IgD-negative memory B cell (primary cell): ENCODE measurements around the gene TRAPPC2B. TPM values are rescaled to one million over a fixed set of nuclear protein-coding genes. Genes with fewer than 3 reads are reported as not detected.

Experiments used
- H3K27ac Mint-ChIP-seq, 3 donors: one replicate each; pipeline ENCODE4 v1.8.0; 2020 to 2022; ENCODE audit warnings: mild to moderate bottlenecking in 3 of 3, mixed read lengths in 3 of 3, moderate library complexity in 1 of 3
- H3K27me3 Mint-ChIP-seq: one replicate; pipeline ENCODE4 v1.8.0; 2021; ENCODE audit warnings: mixed read lengths
- H3K36me3 Mint-ChIP-seq: one replicate; pipeline ENCODE4 v1.8.0; 2020; ENCODE audit warnings: mild to moderate bottlenecking, mixed read lengths
- H3K4me1 Mint-ChIP-seq, 3 donors: one replicate each; pipeline ENCODE4 v1.8.0; 2020 to 2022; ENCODE audit warnings: mixed read lengths in 3 of 3, mild to moderate bottlenecking in 1 of 3
- H3K4me3 Mint-ChIP-seq, 4 donors: one replicate each; pipeline ENCODE4 v1.8.0; 2020 to 2022; ENCODE audit warnings: mild to moderate bottlenecking in 4 of 4, mixed read lengths in 4 of 4, moderate library complexity in 3 of 4
- H3K9me3 Mint-ChIP-seq, 3 donors: one replicate each; pipeline ENCODE4 v1.8.0; 2020 to 2021; ENCODE audit warnings: mixed read lengths in 3 of 3, mild to moderate bottlenecking in 1 of 3
- polyA plus RNA-seq: library from polyadenylated mRNA; unstranded; fragments of 300-500 nt; fragmentation: Illumina TruSeq; gene quantifications from one replicate; pipeline ENCODE4 v1.2.3, GENCODE V29; 2021

The TRAPPC2B gene
- 32.7 TPM for polyA plus RNA-seq

DNA sequence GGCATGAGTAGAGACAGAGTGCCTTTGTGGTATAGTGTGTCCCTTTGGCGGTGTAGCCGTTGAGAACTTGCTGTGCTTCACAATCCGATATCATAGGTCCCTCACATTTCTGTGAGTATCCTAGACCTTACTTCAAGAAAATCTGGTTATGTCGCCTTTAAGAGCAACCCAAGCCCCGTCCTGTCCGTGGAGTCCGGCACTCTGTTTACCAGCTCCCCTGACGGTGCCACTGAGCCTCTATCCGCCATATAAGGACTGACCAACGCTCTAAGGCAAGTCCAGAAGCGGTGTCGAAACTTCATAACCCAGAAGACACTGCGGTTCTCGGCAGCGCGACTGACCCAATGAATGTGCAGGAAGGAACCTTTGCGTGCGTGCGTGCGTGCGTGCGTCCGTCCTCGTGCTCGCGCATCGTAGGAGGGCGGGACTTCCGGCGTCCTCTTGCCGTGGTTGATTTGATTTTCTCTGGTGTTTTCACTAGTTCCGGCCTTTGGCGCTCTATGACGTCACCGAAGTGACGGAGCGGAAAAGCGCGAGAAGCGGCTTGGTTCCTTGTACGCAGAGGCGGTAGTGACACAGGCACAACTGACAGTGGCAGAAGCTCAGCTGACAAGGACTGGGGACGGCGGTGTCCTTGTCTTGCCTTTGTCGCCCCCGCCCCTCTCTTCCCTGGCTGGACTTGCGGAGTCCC is at the start of gene TRAPPC2B, which contains the start of gene ZNF547:
TRAPPC2B (plus strand) TSS at position 555 of the 691 bp plus-strand sequence. CDS start 1,283 bp downstream, outside the sequence.
ZNF547 (plus strand) TSS at position 555 of the 691 bp plus-strand sequence. CDS start 5,005 bp downstream, outside the sequence.
- peaks cover 12 to 20% (median 15%) of the 10 kb centered on the region in 3 donors for H3K4me1 Mint-ChIP-seq
- peaks cover 3 to 12% (median 7%) of the 10 kb centered on the region in 3 donors for H3K9me3 Mint-ChIP-seq
- peak within 1 kb of the TSS; percentile 89 to 99 (median 96) for H3K27ac Mint-ChIP-seq
- peak within 1 kb of the TSS; percentile 82 to 96 (median 88) for H3K4me3 Mint-ChIP-seq
- no peaks in the 10 kb centered on the region for H3K27me3 Mint-ChIP-seq
- H3K36me3 Mint-ChIP-seq, result peaks cover 15% of the 10 kb centered on the region

DNA sequence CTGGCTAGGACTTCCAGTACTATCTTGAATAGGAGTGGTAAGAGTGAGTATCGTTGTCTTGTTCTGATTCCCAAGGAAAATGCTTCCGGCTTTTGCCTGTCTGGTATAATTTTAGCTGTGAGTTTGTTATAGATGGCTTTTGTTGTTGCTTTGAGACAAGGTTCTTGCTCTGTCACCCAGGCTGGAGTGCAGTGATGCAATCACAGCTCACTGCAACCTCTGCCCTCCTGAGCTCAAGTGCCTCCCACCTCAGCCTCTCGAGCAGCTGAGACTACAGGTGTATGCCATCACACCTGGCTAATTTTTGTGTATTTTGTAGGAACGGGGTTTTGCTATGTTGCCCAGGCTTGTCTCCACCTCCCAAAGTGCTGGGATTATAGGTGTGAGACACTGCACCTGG is 49.2 kb upstream of the TRAPPC2B start:
- peaks cover 0 to 5% (median 1%) of the 10 kb centered on the region in 3 donors for H3K9me3 Mint-ChIP-seq
- no peak overlapping the region for H3K4me3 Mint-ChIP-seq
- peaks cover 4% of the 10 kb centered on the region for H3K27me3 Mint-ChIP-seq
- peaks cover 4% of the 10 kb centered on the region for H3K36me3 Mint-ChIP-seq
- no peak overlapping the region for H3K27ac Mint-ChIP-seq
- H3K4me1 Mint-ChIP-seq, result no peaks in the 10 kb centered on the region

DNA sequence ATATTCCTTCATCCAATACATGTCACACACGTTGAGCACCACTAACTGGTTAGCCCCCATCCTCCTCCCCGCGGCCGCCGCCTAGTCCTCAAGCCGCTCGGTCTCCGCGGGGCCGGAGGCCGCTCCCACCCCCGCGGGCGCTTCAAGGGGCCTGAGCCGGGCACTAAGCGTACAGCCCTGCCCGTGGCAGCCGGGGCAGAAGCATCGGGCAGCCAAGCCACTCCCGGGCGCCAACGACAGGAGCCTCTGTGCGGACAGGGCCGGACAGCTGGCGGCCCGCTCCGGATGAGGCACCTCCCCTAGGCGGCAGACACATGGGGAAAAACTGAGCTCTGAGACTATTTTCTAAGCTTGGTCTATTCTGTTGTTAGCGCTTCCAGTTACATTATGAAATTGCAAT is 45.8 kb upstream of the TRAPPC2B start:
- Mint-ChIP-seq H3K4me3 (no peak overlapping the region), H3K36me3 (peaks cover 4% of the 10 kb centered on the region)

DNA sequence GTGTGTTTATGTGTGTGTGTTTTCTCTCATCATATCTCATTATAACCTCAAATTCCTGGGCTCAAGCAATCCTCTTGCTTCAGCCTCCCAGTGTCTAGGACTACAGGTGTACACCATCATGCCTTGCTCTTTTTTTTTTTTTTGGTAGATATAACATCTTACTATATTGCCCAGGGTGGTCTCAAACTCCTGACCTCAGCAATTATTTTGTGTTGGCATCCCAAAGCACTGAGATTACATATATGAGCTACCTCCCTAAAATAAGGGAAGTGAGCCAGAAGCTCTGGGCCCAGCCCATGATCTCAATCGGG is 43.5 kb upstream of the TRAPPC2B start:
- Mint-ChIP-seq H3K27ac (peak overlapping the region; percentile 81 to 99 (median 97)), H3K27me3 (peaks cover 2% of the 10 kb centered on the region), H3K4me3 (peak overlapping the region; percentile 93 to 98 (median 96)), H3K4me1 (peaks cover 17 to 27% (median 21%) of the 10 kb centered on the region in 3 donors), H3K9me3 (peaks cover under 1 to 4% (median 4%) of the 10 kb centered on the region in 3 donors), H3K36me3 (peaks cover 12% of the 10 kb centered on the region)

More for the DNA sequence above, 45.8 kb upstream of the TRAPPC2B start:
- peaks cover 17 to 23% (median 17%) of the 10 kb centered on the region in 3 donors for H3K4me1 Mint-ChIP-seq
- peaks cover 4% of the 10 kb centered on the region for H3K27me3 Mint-ChIP-seq
- peaks cover 0 to 5% (median 0%) of the 10 kb centered on the region in 3 donors for H3K9me3 Mint-ChIP-seq
- H3K27ac Mint-ChIP-seq, result no peak overlapping the region

DNA sequence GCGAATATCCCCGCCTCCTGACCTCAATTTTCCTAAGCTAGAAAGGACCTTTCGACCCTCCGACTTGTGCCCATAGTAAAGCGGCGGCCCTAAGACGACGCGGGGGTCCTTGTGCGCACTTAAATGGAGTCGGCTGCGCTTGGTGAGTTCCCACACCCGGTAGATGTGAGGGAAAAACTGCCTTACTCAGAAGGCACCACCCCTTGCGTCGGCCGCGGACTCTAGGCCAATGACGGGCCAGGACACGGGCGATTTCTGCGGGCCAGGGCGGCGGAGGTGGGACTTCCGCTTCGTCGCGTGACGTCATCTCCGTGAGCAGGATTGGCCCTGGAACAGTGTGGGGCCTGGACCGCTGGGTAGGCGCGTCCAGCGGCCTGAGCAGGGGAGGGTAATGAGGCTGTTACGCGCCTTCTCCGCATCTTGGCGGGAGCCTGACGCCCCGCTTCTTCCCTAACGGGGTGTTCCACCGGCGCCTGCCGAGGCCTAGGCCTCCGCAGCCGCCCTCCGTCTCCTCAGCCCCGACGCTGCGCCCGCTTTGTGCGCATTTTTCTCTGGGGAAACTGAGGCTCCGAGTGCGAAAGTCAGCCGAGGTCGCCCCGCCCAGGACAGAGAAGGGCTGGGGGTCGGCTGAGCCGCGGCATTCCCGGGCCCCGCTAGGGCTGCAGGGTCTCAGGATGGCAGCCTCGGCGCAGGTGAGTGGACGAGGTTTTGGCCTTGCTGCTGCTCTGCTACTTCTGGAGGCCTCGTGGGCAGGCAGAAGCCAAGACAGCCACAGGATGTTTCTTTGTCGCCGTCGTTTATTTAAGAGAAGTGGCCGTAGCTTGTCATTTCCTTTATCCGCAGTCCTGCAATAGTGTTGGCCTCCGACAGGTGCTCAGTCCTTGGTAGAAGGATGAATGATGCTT is 42.9 kb upstream of the TRAPPC2B start, which contains the start of gene ZNF543:
ZNF543 (plus strand) TSS at position 293 of the 905 bp plus-strand sequence; CDS start at position 675, 382 bp downstream.
- H3K4me1 Mint-ChIP-seq, result peaks cover 17 to 28% (median 21%) of the 10 kb centered on the region in 3 donors
- peak within 1 kb of the TSS; percentile 81 to 99 (median 97) for H3K27ac Mint-ChIP-seq
- H3K9me3 Mint-ChIP-seq, result peaks cover 2 to 7% (median 5%) of the 10 kb centered on the region in 3 donors
- H3K4me3 Mint-ChIP-seq, result peak within 1 kb of the TSS; percentile 93 to 98 (median 96)
- peaks cover 12% of the 10 kb centered on the region for H3K36me3 Mint-ChIP-seq
- H3K27me3 Mint-ChIP-seq, result no peaks in the 10 kb centered on the region

DNA sequence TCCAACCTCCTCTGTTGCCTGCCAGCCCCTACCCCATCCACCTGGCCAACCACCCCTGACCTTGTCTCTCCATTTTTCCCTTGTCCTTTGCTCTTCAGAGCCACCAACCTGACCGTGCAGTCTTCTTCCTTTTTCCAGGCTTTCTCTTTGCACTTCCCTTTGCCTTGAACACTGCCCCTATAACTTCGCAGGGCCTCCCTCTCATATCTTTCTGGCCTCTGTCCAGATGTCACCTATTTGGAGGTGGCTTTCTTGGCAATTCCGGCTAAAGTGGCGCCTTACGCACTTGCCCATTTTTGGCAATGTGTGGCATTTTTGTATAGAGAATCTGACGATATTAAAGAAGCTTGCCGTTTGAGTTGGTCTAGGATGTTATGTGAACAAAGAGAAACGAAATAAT is 42.2 kb upstream of the TRAPPC2B start:
- Mint-ChIP-seq H3K27me3 (no peaks in the 10 kb centered on the region), H3K4me3 (peak overlapping the region; percentile 93 to 98 (median 96)), H3K36me3 (peaks cover 17% of the 10 kb centered on the region), H3K4me1 (peaks cover 17 to 28% (median 21%) of the 10 kb centered on the region in 3 donors), H3K9me3 (peaks cover 3 to 8% (median 7%) of the 10 kb centered on the region in 3 donors), H3K27ac (peak overlapping the region; percentile 81 to 99 (median 97))

DNA sequence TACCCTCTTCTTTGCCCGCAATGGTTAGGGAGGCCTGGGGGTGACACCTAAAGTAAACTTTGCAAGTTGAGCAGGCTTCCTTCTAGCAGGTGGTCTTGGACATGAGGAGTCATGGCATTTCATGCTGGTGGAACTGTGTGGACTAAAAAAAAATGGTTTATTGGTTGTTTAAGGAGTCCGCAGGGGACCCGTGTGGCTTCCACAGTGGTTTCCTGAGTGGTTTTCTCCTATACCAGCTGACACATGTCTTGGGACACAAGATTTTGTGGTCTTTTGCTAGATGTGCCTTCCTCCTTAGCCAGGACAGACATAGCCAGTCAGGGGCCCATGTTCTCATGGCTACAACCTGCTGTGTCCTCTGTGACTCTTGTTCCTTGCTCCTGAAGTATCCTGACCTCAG is 41.6 kb upstream of the TRAPPC2B start:
- Mint-ChIP-seq H3K4me1 (peaks cover 17 to 28% (median 23%) of the 10 kb centered on the region in 3 donors), H3K27me3 (no peaks in the 10 kb centered on the region), H3K4me3 (peak overlapping the region in 3 of 4 donors; percentile 87 to 95 (median 93)), H3K27ac (peak overlapping the region in 1 of 3 donors; percentile 81), H3K9me3 (peaks cover 3 to 8% (median 7%) of the 10 kb centered on the region in 3 donors), H3K36me3 (peaks cover 20% of the 10 kb centered on the region)

DNA sequence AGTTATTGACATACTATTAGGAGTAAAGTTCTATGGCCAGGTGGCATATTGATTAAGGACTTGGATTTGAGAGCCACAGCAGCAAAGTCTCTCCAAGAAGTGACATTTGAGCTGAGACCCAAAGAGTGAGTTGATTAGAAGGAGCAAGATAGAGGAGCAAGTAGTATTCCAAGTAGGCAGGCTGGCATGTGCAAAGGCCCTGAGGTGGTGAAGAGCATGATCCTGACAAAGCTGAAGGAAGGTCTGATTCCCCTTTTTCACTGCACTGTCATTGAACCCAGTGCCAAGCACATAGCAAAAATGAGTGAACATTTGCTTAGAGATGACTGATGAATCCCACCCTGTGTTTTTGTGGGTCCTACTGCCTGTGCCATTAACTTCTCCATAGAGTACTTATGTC is 38.4 kb upstream of the TRAPPC2B start:
- H3K4me1 Mint-ChIP-seq, result peaks cover 11 to 23% (median 19%) of the 10 kb centered on the region in 3 donors
- H3K27ac Mint-ChIP-seq, result no peak overlapping the region
- peaks cover 12 to 24% (median 22%) of the 10 kb centered on the region in 3 donors for H3K9me3 Mint-ChIP-seq
- H3K4me3 Mint-ChIP-seq, result peak overlapping the region in 1 of 4 donors; percentile 11
- no peaks in the 10 kb centered on the region for H3K27me3 Mint-ChIP-seq
- peaks cover 41% of the 10 kb centered on the region for H3K36me3 Mint-ChIP-seq

DNA sequence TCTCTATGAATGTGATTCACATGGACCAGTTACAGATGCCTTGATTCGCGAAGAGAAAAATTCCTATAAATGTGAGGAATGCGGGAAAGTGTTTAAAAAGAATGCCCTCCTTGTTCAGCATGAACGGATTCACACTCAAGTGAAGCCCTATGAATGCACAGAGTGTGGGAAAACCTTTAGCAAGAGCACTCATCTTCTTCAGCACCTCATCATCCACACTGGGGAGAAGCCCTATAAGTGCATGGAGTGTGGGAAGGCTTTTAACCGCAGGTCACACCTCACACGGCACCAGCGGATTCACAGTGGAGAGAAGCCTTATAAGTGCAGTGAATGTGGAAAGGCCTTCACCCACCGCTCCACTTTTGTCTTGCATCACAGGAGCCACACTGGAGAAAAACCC is 35.4 kb upstream of the TRAPPC2B start:
- Mint-ChIP-seq H3K9me3 (peaks cover 12 to 24% (median 19%) of the 10 kb centered on the region in 3 donors), H3K36me3 (peaks cover 38% of the 10 kb centered on the region), H3K4me1 (peaks cover 0 to 2% (median 1%) of the 10 kb centered on the region in 3 donors), H3K27me3 (no peaks in the 10 kb centered on the region), H3K4me3 (no peak overlapping the region), H3K27ac (no peak overlapping the region)

DNA sequence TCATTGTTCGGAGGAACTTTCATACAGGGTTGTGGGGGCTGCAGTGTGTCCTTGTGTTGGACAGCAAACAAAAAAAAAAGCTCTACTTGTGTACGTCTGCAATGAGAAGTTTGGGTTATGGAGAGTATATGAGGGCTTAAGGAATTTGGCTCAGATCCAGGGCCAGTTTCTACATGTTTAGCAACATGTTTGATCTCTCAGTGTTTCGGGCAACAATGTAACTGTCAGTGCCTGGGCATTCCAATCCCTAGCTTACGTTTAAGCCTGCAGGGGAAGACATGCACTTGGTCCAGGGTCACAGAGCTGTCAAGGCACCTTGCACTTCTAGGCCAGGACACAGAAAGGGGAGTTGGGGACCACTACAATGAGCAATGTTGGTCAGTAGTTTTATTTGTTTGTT is 29.2 kb upstream of the TRAPPC2B start:
- Mint-ChIP-seq H3K27ac (no peak overlapping the region), H3K4me1 (no peaks in the 10 kb centered on the region), H3K27me3 (no peaks in the 10 kb centered on the region), H3K36me3 (peaks cover 7% of the 10 kb centered on the region), H3K4me3 (no peak overlapping the region), H3K9me3 (peaks cover 2 to 8% (median 7%) of the 10 kb centered on the region in 3 donors)

DNA sequence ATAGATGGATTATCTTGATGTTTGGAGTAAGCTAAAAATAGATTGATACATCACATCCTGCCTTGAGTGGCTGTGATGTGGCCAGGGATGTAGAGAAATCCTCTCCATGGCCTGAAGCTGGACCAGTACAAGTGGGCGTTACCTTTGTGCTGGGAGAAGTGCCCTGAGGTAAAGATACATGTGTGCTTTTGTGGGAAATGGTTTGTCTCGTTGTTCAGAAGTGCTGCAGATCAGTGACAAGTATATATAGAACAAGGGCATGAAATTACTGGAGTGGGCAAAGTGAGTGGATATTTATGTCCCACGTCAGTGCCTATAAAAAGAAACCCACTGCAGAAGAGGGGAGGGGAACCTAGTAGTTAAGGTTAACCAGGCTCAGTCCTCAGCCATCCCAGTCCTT is 24.5 kb upstream of the TRAPPC2B start:
- no peak overlapping the region for H3K27ac Mint-ChIP-seq
- H3K9me3 Mint-ChIP-seq, result peaks cover 0 to 6% (median 2%) of the 10 kb centered on the region in 3 donors
- H3K4me1 Mint-ChIP-seq, result no peaks in the 10 kb centered on the region

DNA sequence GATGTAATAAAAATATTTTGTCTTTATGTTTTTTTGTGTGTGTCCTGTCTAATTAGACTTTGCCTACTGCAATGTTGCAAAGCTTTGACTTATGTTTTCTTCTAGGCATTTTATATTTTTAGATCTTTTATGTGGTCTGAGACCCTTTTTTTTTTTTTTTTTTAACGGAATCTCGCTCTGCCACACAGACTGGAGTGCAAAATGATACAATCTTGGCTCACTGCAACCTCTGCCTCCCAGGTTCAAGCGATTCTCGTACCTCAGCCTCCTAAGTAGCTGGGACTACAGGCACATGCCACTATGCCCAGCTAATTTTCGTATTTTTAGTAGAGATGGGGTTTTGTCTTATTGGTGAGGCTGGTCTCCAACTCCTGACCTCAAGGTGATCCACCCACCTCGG is 20.8 kb upstream of the TRAPPC2B start:
- H3K27me3 Mint-ChIP-seq, result peaks cover 8% of the 10 kb centered on the region
- H3K9me3 Mint-ChIP-seq, result peaks cover 0 to 2% (median 2%) of the 10 kb centered on the region in 3 donors
- H3K4me1 Mint-ChIP-seq, result no peaks in the 10 kb centered on the region
- H3K27ac Mint-ChIP-seq, result no peak overlapping the region
- no peak overlapping the region for H3K4me3 Mint-ChIP-seq
- H3K36me3 Mint-ChIP-seq, result peaks cover 2% of the 10 kb centered on the region

More for the DNA sequence above, 24.5 kb upstream of the TRAPPC2B start:
- Mint-ChIP-seq H3K27me3 (no peaks in the 10 kb centered on the region), H3K36me3 (peaks cover 6% of the 10 kb centered on the region), H3K4me3 (no peak overlapping the region)

DNA sequence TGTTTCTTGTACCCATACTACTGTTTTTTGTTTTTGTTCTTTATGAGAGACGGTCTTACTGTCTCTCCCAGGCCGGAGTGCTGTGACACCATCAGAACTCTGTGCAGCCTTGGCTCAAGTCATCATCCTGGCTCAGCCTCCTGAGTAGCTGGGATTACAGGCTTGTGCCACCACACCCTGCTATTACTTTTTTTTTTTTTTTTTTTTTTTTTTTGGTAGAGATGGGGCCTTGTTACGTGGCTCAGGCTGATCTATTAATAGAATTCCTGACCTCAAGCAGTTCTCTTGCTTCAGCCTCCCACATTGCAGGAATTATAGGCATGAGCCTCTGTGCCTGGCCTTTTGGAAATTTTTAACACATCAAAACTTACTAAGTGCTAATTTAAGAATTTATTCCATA is 15.2 kb upstream of the TRAPPC2B start:
- peaks cover 17 to 25% (median 21%) of the 10 kb centered on the region in 3 donors for H3K4me1 Mint-ChIP-seq
- H3K27ac Mint-ChIP-seq, result no peak overlapping the region
- H3K27me3 Mint-ChIP-seq, result peaks cover 8% of the 10 kb centered on the region
- peaks cover 10% of the 10 kb centered on the region for H3K36me3 Mint-ChIP-seq
- peaks cover 7 to 10% (median 9%) of the 10 kb centered on the region in 3 donors for H3K9me3 Mint-ChIP-seq
- no peak overlapping the region for H3K4me3 Mint-ChIP-seq

DNA sequence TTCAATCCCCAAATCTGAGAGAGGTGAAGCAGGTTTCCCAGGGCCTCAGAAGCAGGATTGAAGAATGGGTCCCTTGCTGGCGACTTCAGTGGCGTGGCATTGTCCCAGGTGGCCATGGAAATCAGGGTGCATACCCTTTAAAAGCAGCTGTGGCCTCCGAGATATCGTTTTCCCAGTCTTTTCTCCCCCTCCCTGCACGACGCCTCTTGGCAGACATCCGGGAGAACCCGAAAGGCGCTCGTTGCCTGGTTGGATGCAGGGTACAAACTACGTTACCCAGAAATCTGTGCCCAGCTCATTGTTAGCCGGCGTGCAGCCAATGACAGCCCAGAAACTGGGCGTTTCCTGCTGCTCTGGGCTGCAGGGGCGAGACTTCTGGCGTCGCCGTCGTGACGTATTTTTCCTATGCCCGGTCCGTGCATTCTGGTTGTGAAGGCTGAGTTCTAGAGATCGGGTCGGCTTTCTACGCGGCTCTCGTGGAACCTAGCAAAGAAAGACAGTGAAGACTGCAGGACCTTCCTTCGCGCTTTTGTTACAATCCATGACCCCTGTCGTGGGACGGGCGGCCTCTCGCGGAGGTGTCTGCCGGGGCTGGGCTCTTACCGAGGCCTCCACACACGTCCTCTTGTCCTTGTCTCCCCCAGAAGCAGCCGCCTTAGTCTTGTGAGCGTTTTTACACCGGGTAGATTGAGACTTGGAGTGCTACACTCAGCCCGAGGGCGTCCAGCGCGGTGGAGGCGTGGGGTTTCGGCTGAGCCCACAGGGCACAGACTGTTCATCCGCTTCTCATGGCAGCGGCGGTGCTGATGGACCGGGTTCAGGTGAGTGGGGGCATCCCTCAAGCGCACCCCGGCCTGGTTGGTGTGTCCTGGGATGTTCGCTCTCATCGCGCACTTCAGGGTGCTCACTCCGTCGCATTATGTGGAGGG is 12.2 kb upstream of the TRAPPC2B start, which contains the start of gene ZNF304:
ZNF304 (plus strand) TSS at position 395 of the 929 bp plus-strand sequence; CDS start at position 789, 394 bp downstream.
- Mint-ChIP-seq H3K9me3 (peaks cover 12 to 23% (median 18%) of the 10 kb centered on the region in 3 donors), H3K4me3 (peak within 1 kb of the TSS; percentile 97 to 99 (median 98)), H3K27ac (peak within 1 kb of the TSS; percentile 79 to 98 (median 90)), H3K36me3 (peaks cover 18% of the 10 kb centered on the region), H3K4me1 (peaks cover 20 to 28% (median 23%) of the 10 kb centered on the region in 3 donors), H3K27me3 (peaks cover 5% of the 10 kb centered on the region)
